NCI-H1694 treated with DMSO at 0.1 percent for 48 hours (cell line): Measurements from ENCODE around the gene EPS15.

Source experiments
- DNase-seq: peaks from one replicate; lab custom pipeline; 2025; lab: John Stamatoyannopoulos, UW

EPS15 gene

DNA sequence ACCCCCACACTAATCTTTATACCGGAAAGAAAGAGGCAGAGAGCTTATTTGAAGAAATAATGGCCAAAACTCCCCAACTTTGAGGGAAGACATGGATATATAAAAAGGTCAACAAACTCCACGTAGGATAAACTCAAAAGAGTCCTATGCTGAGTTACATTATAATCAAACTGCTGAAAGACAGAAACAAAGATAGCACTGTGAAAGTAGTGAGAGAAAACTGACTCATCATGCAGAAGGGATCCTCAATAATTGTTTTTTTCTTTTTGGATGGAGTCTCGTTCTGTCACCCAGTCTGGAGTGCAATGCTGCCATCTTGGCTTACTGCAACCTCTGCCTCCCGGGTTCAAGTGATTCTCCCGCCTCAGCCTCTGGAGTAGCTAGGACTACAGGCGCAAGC is 140.2 kb downstream of the EPS15 start:
- no peak for DNase-seq

DNA sequence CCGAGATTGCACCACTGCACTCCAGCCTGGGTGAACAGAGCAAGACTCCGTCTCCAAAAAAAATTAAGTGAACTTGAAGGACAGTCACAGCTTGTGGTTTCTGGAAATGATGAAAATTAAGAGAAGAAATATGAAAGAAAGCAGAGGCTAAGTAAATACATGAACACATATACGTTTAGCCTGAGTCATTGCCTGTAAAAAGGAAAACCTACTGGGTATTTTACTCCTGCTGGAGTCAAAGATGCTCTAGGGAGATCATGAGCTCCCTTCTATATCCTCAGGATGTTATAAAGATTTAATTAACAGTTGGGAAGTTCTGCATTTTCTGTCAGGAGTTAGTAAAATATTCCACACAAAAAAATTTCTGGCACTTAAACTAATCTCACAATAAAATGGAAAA is 145.2 kb downstream of the EPS15 start:
- DNase-seq, result no peak

DNA sequence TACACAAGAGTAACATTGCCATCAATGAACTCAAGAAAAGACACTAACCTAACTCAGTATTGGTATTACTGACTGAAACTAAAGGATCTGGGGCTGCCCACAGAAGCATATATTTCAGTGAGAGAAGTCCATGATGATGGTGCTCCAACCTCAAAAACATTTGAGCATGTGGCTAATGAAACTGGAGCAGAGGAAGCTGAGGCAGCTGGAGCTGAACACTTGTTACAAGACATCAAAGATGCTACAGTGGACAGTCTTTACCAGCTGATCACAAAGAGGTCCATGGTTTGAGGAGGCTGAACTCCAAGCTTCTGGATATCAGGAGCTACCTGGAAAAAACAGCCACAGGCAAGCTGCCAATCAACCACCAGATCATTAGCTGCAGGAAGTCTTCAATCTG is 146.5 kb downstream of the EPS15 start:
- no peak for DNase-seq

DNA sequence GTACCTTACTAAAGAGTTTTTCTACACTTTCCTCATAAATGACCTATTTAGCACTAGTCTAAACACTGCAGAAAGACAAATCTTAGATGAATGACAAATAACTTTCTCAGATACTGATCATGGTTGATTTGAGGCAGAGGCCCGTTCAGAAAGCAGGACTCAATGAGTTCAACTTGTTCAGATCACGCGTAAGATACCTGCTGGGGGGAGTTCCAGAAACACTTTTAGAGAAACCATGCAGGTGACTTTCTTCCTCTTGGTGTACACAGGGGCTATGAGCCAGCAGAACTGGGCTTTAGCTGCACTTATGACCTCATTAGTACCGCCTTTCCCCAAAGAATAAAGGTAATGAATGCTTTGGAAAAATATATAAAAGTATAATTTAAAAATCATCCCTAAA is 149.9 kb downstream of the EPS15 start:
- DNase-seq, result no peak

DNA sequence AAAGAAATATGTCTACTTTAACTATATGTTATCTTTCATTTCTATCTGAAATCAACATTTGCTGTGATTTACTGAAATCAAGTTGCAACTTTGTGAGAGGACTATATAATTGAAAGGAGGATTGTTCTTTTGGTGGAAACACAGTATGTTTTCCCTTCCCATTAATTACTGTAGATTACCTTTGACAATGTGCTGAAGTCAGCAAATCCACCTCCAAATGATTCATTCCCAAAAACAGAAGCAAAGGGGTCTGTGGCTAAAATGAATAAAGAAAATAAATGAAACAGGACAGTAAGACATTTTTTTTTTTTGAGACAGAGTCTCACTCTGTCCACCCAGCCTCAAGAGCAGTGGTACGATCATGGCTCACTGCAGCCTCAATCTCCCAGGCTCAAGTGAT is 153.3 kb downstream of the EPS15 start:
- no peak for DNase-seq

DNA sequence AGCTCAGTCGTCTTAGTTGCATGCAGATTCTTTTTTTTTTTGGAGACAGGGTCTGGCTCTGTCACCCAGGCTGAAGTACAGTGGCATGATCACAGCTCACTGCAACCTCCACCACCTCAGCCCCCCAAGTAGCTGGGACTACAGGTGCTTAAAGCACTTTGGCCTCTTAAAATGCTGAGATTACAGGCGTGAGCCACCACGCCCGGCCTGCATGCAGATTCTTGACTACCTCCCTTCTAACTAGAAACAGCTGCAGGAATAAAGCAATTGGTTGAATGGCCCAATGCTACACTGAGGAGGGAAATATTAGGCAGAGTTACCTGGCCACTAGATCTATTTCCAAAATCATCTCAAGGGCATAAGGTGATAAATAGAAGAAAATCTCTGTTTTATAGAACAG is 159.2 kb downstream of the EPS15 start:
- no peak for DNase-seq

DNA sequence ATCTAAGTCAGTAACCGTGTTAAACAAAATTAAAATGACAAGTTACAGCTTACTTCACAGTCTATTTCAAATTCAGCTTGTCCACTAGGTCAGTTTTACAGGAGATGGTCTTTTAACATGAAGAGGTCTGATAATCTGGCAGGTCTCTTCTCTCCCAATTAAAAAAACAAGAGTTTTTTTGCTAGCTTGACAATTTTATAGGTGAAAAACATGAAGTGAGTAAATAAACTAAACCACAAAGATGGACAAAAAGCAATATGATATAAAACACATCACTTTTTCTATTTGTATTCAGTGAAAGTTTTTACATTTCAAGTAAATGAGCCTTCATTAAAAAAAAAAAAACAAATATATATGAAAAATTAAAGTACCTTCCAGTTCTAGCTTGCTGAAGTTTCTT is 163.7 kb downstream of the EPS15 start:
- DNase-seq, result no peak

DNA sequence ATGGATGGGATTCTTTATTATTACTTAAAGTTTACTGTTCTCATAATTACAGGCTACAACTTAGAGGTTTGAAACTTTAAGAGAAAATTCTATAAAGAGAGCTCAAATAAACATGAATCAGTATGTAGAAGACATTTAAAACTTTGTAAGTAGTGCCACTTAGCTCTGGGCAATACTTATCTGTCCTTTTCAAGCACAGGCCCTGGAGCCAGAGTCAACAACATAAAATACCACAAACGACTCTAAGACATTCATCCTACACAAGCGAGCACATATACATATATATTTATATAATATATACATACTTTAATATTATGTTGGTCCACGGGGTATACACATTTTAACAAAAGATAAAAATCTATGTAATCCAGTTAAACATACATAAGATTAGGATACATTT is 164.7 kb downstream of the EPS15 start:
- no peak for DNase-seq

DNA sequence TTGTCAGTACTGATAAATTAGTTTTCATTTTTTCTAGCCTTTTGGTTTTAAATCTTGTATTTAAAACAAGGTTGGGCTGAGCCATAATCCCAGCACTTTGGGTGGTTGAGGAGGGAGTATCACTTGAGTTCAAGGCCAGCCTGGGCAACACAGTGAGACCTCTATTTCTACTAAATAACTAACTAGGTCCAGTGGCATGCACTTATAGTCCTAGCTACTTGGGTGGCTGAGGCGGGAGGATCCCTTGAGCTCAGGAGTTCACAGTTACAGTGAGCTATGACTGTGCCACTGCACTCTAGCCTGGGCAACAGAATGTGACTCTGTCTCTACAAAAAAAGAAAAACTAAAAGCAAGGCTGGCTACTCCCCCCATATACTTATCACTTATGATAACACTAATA is 167.2 kb downstream of the EPS15 start:
- DNase-seq, result no peak

DNA sequence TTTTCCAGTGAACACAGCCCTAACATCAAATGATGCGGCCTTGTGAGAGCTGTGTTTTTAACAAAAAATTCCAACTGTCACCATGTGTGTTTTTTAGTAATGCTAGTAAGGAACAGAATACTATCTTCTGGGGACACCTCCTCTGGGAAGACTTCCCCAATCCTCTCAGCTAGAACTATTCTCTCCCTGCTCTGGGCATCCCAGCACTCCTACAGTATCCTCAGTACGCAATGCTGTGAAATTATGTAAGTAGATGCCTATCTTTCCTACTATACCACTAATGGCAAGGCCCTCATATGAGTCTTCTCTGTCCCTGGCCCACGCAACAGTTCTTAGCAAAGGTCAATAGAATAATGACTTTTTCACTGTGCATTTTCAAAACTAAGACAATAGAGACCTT is 169.2 kb downstream of the EPS15 start:
- no peak for DNase-seq

DNA sequence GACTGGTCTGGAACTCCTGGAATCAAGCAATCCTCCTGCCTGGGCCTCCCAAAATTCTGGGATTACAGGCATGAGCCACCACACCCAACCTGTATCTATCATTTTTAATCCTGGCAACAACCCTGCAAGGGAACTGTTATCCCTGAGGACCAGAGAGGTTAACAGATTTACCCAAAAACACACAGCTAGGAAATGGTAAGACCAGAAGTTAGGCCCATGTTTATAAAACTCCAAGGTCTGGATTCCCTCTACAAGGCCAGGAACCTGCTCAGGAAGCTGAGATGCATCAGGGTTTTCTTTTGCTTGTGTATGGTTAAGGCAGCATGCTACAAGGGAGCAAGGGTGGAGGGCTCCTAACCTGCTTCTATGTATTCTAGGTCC is 170.9 kb downstream of the EPS15 start:
- DNase-seq, result no peak

DNA sequence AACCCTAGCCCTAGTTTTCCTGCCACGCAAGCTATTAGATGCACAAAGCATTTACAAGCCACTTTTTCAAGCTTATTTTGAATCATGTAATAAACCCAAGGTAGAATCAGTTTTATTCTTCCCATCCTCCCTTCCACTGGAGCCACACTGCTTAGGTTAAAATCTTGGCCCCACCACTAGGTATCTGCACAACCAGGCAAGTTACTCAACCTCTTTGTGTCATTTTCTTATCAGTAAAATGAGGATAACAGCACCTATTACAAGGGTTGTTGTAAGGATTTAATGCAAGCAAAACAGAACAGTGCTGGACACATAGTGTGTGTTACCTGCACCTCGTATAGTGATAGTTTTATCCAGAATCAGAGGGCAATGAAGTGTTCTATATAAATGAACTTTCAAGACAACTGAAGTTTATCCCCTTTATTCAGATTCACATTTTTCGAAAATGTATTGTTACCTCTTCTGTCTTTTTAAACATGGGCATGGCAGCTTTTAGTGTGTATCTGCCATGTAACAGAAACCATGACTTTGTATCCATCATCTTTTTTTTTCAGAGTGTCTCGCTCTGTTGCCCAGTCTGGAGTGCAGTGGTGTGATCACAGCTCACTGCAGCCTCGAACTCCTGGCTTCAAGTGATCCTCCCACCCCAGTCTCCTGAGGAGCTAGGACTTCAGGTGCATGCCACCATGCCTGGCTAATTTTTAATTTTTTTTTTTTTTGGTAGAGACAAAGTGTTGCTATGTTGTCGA is 171.5 kb downstream of the EPS15 start:
- DNase-seq, result no peak

DNA sequence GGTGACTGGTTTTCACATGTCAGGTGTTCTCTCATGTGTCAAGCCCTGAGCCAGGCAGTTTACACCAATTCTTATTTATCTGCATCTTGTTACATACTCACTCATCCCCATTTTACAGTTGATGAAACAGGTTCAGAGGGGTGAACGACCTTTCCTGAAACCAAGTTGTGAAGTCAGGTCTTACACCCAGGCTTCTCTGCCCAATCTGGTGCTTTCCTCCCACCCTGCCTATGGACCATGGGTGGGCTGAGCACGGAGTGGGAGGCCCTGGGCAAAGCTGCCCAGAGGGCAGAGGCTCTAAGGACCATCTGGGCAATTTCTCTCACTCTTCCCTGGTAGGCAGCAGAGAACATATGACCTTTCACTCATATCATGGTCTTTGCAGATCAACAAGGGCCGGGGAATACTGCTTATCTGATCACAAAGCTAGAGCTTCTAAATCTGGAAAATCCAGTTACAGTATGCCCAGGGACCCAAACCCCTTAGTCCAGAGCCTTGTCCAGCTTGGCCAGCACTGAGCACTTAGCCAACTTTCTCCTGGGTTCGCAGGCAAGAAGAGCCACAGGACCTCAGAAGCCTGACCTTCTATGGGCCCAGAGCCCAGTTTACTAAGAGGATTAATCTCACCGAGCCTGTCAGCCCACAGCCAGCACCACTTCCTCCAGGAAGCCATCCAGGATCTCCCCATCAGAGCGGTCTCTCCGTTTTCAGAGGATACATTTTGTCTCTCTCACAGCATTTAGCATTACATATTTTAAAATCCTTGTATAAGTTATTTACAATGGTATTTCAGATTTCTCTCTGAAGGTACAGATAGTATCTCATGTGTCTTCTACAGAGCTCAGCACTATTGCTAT is 172.8 kb downstream of the EPS15 start:
- no peak for DNase-seq

DNA sequence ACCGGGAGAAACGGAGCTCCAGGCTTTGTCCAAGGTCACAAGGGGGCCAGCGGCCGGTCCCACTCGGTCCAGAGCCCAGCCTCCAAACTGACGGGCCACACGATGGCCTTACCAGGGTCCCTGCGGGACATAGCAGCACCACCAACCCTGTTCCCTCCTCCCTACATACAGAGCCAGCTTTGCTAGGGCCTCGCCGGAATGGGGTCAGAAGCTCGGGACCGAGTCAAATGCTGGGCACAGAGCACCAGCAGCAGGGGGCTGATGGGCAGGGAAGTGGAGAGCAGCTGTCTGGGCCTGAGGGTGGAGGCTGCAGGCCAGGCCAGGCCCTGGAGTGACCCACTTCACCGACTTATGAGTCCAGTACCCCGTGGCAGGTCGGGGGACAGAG is 173.8 kb downstream of the EPS15 start:
- DNase-seq, result no peak

DNA sequence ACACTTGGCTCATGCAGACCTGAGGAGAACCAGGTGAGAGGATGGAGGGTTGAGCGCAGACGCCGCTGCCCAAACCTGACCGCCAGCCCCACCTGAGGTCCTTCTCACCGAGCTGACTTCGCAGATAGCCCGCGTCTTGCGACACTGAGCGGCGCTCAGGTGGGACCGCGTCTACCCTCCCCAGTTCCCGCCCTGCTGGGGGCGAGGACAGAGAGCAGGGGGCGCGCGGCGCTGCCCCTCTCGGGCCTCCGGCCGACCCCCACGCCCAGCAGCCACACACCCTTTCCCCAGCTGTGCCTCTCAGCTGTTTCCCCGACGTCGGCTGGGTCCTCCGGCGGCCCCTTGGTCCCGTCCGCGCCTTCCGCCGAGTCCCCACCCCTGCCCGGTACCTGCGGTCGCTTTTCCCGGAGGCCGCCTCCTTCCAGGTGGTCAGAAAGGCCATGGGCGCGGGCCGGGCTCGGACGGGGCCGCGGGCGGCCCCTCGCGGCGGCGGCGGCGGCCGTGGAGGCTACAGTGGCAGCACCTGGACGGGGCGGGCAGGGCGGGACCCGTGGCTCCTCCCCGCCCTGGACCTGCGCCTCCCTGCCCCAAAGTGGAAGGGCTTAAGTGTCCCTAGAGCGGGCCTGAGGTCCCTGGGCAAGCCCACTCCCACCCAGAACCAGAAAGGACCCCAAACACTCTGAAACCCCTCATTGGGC is 174.3 kb downstream of the EPS15 start:
- no peak for DNase-seq

DNA sequence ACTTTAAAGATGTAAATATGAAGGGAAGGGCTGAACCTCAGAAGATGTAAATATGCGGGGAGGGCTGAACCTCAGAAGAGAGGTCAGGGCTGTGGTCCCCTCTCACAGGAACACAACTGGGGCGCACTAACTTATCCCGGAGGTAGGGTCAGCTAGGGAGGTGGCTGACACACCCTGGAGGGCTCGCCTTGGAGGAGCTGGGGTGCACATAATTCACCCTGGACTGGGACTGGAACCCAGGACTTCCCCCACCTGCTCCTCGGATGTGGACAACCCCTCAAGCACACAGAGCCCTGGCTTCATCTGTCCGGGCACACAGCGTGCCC is 174.8 kb downstream of the EPS15 start:
- no peak for DNase-seq

DNA sequence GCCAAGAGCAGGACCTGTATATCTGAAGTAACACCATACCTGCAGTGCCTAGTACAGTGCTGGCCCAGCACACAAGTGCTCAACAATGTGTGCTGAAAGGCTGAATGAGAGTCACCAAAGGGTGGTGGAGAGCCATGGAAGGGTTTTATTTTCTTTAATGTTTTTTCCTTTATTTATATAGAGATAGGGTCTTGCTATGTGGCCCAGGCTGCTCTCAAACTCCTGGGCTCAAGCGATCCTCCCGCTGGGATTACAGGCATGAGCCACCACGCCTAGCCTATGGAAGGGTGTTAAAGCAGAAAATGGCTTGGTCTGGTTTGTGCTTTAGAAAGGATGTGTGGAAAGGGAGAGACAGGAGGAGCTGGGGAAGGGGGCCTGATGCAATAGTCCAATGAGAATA is 175.4 kb downstream of the EPS15 start:
- no peak for DNase-seq

DNA sequence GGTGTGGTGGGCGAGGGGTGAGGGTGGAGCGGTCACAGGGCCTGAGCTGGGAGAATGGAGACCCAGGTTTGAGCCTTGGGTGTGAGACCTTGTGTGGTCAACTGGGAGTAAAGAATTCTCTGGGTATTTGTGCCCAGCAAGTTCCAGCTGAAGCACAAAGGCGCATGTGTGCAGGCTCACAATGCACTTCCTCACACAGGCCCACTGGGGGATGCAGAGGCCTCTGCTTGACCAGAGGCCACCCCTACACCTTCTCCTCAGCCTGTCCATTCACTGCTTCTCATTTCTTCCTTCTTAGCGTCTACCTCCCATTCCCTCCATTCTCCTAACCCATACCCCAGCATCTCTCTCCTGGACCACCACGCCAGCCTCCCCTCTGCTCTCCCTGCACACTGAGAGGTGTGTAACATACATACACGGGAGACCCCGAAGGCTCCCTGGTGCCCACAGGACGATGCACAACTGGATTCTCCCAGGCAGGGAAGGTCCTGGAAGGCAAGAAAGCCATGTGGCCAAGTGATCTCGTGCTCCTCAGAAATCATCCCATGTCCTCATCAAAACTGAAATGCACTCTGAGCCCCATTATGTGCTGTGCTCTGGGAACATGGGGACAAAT is 176.4 kb downstream of the EPS15 start:
- no peak for DNase-seq

DNA sequence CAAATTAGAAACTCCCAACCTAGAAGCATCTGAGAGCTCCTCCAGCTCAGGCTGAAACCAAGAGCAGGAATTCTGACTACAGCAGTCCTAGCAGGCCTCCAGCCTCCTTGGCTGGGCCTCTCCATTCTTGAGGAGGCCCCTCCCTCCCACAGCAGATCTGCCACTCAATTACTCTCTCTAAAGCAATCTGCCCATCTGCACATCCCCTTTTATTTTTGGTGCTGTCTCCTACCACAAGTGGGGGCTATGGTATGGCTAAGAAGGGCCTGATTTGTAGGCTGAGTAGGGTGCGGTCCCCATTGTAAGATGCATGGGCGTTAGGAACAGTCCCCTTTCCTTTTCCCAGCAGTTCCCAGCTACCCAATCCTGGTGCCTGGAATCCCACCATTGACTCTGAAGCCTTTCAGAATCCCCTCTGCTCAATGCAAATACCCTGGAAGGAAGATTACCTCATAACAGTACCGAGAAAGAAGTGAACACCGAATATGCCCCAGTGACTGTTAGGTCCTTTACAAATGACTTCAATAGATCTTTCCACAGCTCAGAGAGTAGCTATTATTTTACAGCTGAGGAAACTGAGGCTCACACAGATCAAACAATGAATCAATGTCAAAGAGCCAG is 177.1 kb downstream of the EPS15 start:
- DNase-seq, result peak; percentile 7

DNA sequence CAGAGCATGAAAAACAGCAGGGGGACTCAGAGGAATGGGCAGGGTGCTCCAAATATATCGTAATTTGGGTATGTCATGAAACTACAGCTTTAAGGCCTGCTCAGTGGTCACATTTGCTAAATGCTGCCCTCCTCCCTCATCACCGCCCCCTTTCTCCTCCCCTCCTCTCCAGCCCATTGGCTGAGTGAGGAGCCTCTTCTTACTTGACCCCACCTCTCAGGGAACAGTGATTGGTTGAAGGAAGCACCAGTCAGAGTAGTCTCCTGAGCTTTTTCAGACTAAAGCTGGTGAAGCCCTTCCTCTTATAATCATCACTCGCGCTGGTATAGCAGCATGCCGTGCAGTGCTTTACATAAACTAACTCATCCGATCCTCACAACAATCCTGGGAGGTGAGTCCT is 178.7 kb downstream of the EPS15 start:
- no peak for DNase-seq

DNA sequence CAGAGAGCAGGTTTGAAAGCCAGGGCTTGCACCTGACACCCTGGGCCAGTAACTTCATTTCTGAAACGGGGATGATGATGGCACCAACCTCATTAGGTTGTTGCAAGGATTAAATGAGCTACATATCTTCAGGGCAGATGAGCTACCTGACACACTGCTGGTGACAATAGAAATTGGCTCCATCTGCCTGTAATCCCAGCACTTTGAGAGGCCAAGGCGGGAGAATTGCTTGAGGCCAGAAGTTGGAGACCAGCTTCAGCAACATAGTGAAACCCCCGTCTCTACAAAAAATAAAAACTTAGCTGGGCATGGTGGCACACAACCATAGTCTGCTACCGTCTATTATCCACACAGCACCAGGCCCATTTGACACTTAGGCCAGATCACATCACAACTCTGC is 182.4 kb downstream of the EPS15 start:
- DNase-seq, result no peak

DNA sequence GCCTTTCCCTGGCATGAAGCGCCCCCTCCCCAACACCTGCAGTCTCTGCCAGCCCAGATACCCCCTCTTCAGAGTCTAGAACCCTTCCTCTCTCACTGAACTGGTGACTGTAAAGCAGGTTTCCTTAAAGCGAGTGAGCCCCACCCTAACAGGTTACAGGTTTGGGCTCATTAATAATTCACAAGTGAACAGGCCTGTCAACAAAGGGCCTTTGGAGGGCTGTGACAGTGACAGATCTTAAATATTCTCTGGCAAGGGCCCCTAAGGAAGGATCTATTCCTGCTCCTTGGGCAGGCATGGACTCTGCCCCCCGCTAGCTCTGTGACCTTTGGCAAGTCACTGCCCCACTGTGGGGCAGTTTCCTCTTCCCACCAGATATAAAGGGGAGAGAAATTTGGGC is 183.1 kb downstream of the EPS15 start:
- no peak for DNase-seq
